ENCODE measurements around the gene UQCR10.
A peak's percentile ranks its signal among the peaks of the same experiment; 100 is the strongest.

The UQCR10 gene

GRCh38 chr22:29815580-29815979 lies 48.4 kb downstream of the UQCR10 start:
- no peaks in the 10 kb centered on the region for H3K9me3 ChIP-seq (ENCODE audit: control insufficient read depth, low read length)
- H2AK5ac ChIP-seq (ENCODE audit: low read length, severe bottlenecking): no peak overlapping the region
- no peak overlapping the region for H4K91ac ChIP-seq (ENCODE audit: low read length)
- H2BK12ac ChIP-seq (ENCODE audit: low read length in 2 of 2): no peak overlapping the region
- no peak overlapping the region for H2BK5ac ChIP-seq (ENCODE audit: low read depth, low read length, poor library complexity, severe bottlenecking)
- no peak overlapping the region for H3K4me2 ChIP-seq (ENCODE audit: low read length, poor library complexity, severe bottlenecking)
- H3K23ac ChIP-seq (ENCODE audit: low read length in 2 of 2): no peak overlapping the region
- no peak overlapping the region for H3K4ac ChIP-seq (ENCODE audit: low read depth in 1 of 2, low read length in 2 of 2)
- H3K9ac ChIP-seq (ENCODE audit: low read length): peak overlapping the region; percentile 44
- no peaks in the 10 kb centered on the region for H3K27me3 ChIP-seq (ENCODE audit: control insufficient read depth in 1 of 2, insufficient read depth in 1 of 2, low read length in 2 of 2)
- H3K4me3 ChIP-seq (ENCODE audit: insufficient read depth in 1 of 2, low read depth in 1 of 2, low read length in 2 of 2): no peak overlapping the region
- no peak overlapping the region for H2BK15ac ChIP-seq (ENCODE audit: low read depth, poor library complexity, severe bottlenecking)
- no peak overlapping the region for H3K27ac ChIP-seq (ENCODE audit: low read length, poor library complexity, severe bottlenecking)
- no peak overlapping the region for H4K8ac ChIP-seq (ENCODE audit: low read length)
- no peaks in the 10 kb centered on the region for H3K79me1 ChIP-seq (replicated peaks; ENCODE audit: low read length, poor library complexity, severe bottlenecking)
- H3K18ac ChIP-seq (ENCODE audit: low read depth in 1 of 2, low read length in 2 of 2): no peak overlapping the region
- H2BK120ac ChIP-seq (ENCODE audit: low read depth, low read length): no peak overlapping the region
- no peak overlapping the region for H3K14ac ChIP-seq (ENCODE audit: low read length in 2 of 2)
- DNase-seq: no peak
- H2AFZ ChIP-seq (ENCODE audit: low read depth, low read length): no peak overlapping the region
- peaks cover 45 to 59% of the 10 kb centered on the region in 2 experiments for H3K36me3 ChIP-seq (ENCODE audit: control insufficient read depth in 1 of 2, insufficient read depth in 2 of 2, low read depth in 1 of 2, low read length in 2 of 2)
- peaks cover 6% of the 10 kb centered on the region for H3K4me1 ChIP-seq (ENCODE audit: control insufficient read depth, insufficient read depth, low read depth, low read length)
- 99% methylated on average over 3 of the region's 4 CpGs for WGBS

- no peak overlapping the region for H2AFZ ChIP-seq (ENCODE audit: low read depth, low read length)
- H3K27ac ChIP-seq (ENCODE audit: low read length, poor library complexity, severe bottlenecking): no peak overlapping the region
- H2BK12ac ChIP-seq (ENCODE audit: low read length in 2 of 2): no peak overlapping the region
- no peak overlapping the region for H3K14ac ChIP-seq (ENCODE audit: low read length in 2 of 2)
- no peak overlapping the region for H3K23ac ChIP-seq (ENCODE audit: low read length in 2 of 2)
- no peak overlapping the region for H2BK120ac ChIP-seq (ENCODE audit: low read depth, low read length)
- H3K36me3 ChIP-seq (ENCODE audit: control insufficient read depth in 1 of 2, insufficient read depth in 2 of 2, low read depth in 1 of 2, low read length in 2 of 2): peaks cover 45 to 59% of the 10 kb centered on the region in 2 experiments
- no peak overlapping the region for H2BK15ac ChIP-seq (ENCODE audit: low read depth, poor library complexity, severe bottlenecking)
- H2AK5ac ChIP-seq (ENCODE audit: low read length, severe bottlenecking): no peak overlapping the region
- H3K9ac ChIP-seq (ENCODE audit: low read length): peak overlapping the region; percentile 65
- no peak overlapping the region for H3K4me2 ChIP-seq (ENCODE audit: low read length, poor library complexity, severe bottlenecking)
- H3K79me1 ChIP-seq (replicated peaks; ENCODE audit: low read length, poor library complexity, severe bottlenecking): no peaks in the 10 kb centered on the region
- H3K27me3 ChIP-seq (ENCODE audit: control insufficient read depth in 1 of 2, insufficient read depth in 1 of 2, low read length in 2 of 2): no peaks in the 10 kb centered on the region
- no peak overlapping the region for H3K4ac ChIP-seq (ENCODE audit: low read depth in 1 of 2, low read length in 2 of 2)
- peaks cover 6% of the 10 kb centered on the region for H3K4me1 ChIP-seq (ENCODE audit: control insufficient read depth, insufficient read depth, low read depth, low read length)
- no peak overlapping the region for H2BK5ac ChIP-seq (ENCODE audit: low read depth, low read length, poor library complexity, severe bottlenecking)
- H3K18ac ChIP-seq (ENCODE audit: low read depth in 1 of 2, low read length in 2 of 2): no peak overlapping the region
- no peak overlapping the region for H4K91ac ChIP-seq (ENCODE audit: low read length)
- no peak for DNase-seq
- no peaks in the 10 kb centered on the region for H3K9me3 ChIP-seq (ENCODE audit: control insufficient read depth, low read length)
- no peak overlapping the region for H3K4me3 ChIP-seq (ENCODE audit: insufficient read depth in 1 of 2, low read depth in 1 of 2, low read length in 2 of 2)
- no peak overlapping the region for H4K8ac ChIP-seq (ENCODE audit: low read length)
- WGBS: 88% methylated on average over 2 of the region's 2 CpGs
These were observed 49.0 kb downstream of the UQCR10 start for GRCh38 chr22:29816128-29816527.

GRCh38 chr22:29816539-29816938 lies 49.4 kb downstream of the UQCR10 start:
- DNase-seq: no peak
- H3K4me2 ChIP-seq (ENCODE audit: low read length, poor library complexity, severe bottlenecking): no peak overlapping the region
- H2BK15ac ChIP-seq (ENCODE audit: low read depth, poor library complexity, severe bottlenecking): no peak overlapping the region
- no peaks in the 10 kb centered on the region for H3K79me1 ChIP-seq (replicated peaks; ENCODE audit: low read length, poor library complexity, severe bottlenecking)
- H2AFZ ChIP-seq (ENCODE audit: low read depth, low read length): no peak overlapping the region
- no peak overlapping the region for H4K8ac ChIP-seq (ENCODE audit: low read length)
- no peak overlapping the region for H3K4ac ChIP-seq (ENCODE audit: low read depth in 1 of 2, low read length in 2 of 2)
- no peaks in the 10 kb centered on the region for H3K27me3 ChIP-seq (ENCODE audit: control insufficient read depth in 1 of 2, insufficient read depth in 1 of 2, low read length in 2 of 2)
- H4K91ac ChIP-seq (ENCODE audit: low read length): no peak overlapping the region
- H3K18ac ChIP-seq (ENCODE audit: low read depth in 1 of 2, low read length in 2 of 2): no peak overlapping the region
- H2AK5ac ChIP-seq (ENCODE audit: low read length, severe bottlenecking): no peak overlapping the region
- peak overlapping the region in 1 of 2 experiments; percentile 43 for H3K4me3 ChIP-seq (ENCODE audit: insufficient read depth in 1 of 2, low read depth in 1 of 2, low read length in 2 of 2)
- H3K14ac ChIP-seq (ENCODE audit: low read length in 2 of 2): no peak overlapping the region
- H2BK120ac ChIP-seq (ENCODE audit: low read depth, low read length): no peak overlapping the region
- H2BK5ac ChIP-seq (ENCODE audit: low read depth, low read length, poor library complexity, severe bottlenecking): no peak overlapping the region
- peaks cover 4% of the 10 kb centered on the region for H3K4me1 ChIP-seq (ENCODE audit: control insufficient read depth, insufficient read depth, low read depth, low read length)
- H3K27ac ChIP-seq (ENCODE audit: low read length, poor library complexity, severe bottlenecking): no peak overlapping the region
- H2BK12ac ChIP-seq (ENCODE audit: low read length in 2 of 2): no peak overlapping the region
- H3K9ac ChIP-seq (ENCODE audit: low read length): peak overlapping the region; percentile 65
- H3K9me3 ChIP-seq (ENCODE audit: control insufficient read depth, low read length): no peaks in the 10 kb centered on the region
- H3K23ac ChIP-seq (ENCODE audit: low read length in 2 of 2): no peak overlapping the region
- H3K36me3 ChIP-seq (ENCODE audit: control insufficient read depth in 1 of 2, insufficient read depth in 2 of 2, low read depth in 1 of 2, low read length in 2 of 2): peaks cover 45 to 59% of the 10 kb centered on the region in 2 experiments
- WGBS: 92% methylated on average over 5 of the region's 6 CpGs

- Histone ChIP-seq H3K23ac (ENCODE audit: low read length in 2 of 2) (no peak overlapping the region), H2BK15ac (ENCODE audit: low read depth, poor library complexity, severe bottlenecking) (no peak overlapping the region), H3K4me1 (ENCODE audit: control insufficient read depth, insufficient read depth, low read depth, low read length) (peaks cover 4% of the 10 kb centered on the region), H2AK5ac (ENCODE audit: low read length, severe bottlenecking) (no peak overlapping the region), H3K9ac (ENCODE audit: low read length) (peak overlapping the region; percentile 65), H4K8ac (ENCODE audit: low read length) (no peak overlapping the region), H3K79me1 (replicated peaks; ENCODE audit: low read length, poor library complexity, severe bottlenecking) (no peaks in the 10 kb centered on the region), H3K4me3 (ENCODE audit: insufficient read depth in 1 of 2, low read depth in 1 of 2, low read length in 2 of 2) (no peak overlapping the region), H2BK5ac (ENCODE audit: low read depth, low read length, poor library complexity, severe bottlenecking) (no peak overlapping the region), H3K9me3 (ENCODE audit: control insufficient read depth, low read length) (no peaks in the 10 kb centered on the region), H3K4ac (ENCODE audit: low read depth in 1 of 2, low read length in 2 of 2) (no peak overlapping the region), H3K27ac (ENCODE audit: low read length, poor library complexity, severe bottlenecking) (no peak overlapping the region), H3K18ac (ENCODE audit: low read depth in 1 of 2, low read length in 2 of 2) (no peak overlapping the region), H3K27me3 (ENCODE audit: control insufficient read depth in 1 of 2, insufficient read depth in 1 of 2, low read length in 2 of 2) (no peaks in the 10 kb centered on the region), H4K91ac (ENCODE audit: low read length) (no peak overlapping the region), H2BK12ac (ENCODE audit: low read length in 2 of 2) (no peak overlapping the region), H3K4me2 (ENCODE audit: low read length, poor library complexity, severe bottlenecking) (no peak overlapping the region), H2BK120ac (ENCODE audit: low read depth, low read length) (no peak overlapping the region), H2AFZ (ENCODE audit: low read depth, low read length) (no peak overlapping the region), H3K36me3 (ENCODE audit: control insufficient read depth in 1 of 2, insufficient read depth in 2 of 2, low read depth in 1 of 2, low read length in 2 of 2) (peaks cover 45 to 59% of the 10 kb centered on the region in 2 experiments), H3K14ac (ENCODE audit: low read length in 2 of 2) (no peak overlapping the region)
- DNase-seq: no peak
- WGBS: 100% methylated on average over 2 of the region's 2 CpGs
These were observed 49.8 kb downstream of the UQCR10 start for GRCh38 chr22:29816980-29817379.

All from mesenchymal stem cell (in vitro differentiated cells and primary cell).